Tibial nerve (tissue), 3 donors: ENCODE measurements around the gene IRF5.

Experiments
- CTCF ChIP-seq, 5 experiments: fragments of 200-600 bp in 3 of 5; fragments of 450-650 bp in 2 of 5; sonication (generic) in 3 of 5; IDR thresholded peaks; one replicate each; pipeline ENCODE4 v1.5.1; 2016 to 2019; ENCODE audit warnings: antibody characterized with exemption in 5 of 5, mild to moderate bottlenecking in 3 of 5, moderate library complexity in 2 of 5
- POLR2A ChIP-seq, 2 donors: fragments of 450-650 bp; IDR thresholded peaks; one replicate each; pipeline ENCODE4 v1.6.1; 2017; ENCODE audit warnings: antibody characterized with exemption in 2 of 2, mild to moderate bottlenecking in 2 of 2, moderate library complexity in 2 of 2

GRCh38 chr7:128911423-128912031 lies 26.2 kb upstream of the IRF5 start:
- TF ChIP-seq CTCF (IDR thresholded peaks at IDR 0.05) (no peak), POLR2A (IDR thresholded peaks at IDR 0.05) (no peak)
